ENCODE measurements around the gene RNF151.

GRCh38 chr16:1932050-1933028 is 34.3 kb upstream of the RNF151 start:
- TF ChIP-seq CTCF (IDR thresholded peaks at IDR 0.05) (peak; percentile 47), ESRRA (IDR thresholded peaks at IDR 0.05; ENCODE audit: borderline replicate concordance, low read length) (no peak), CHD2 (IDR thresholded peaks at IDR 0.05; ENCODE audit: low read length, partially characterized antibody) (no peak)

Measured in A549 (cell line).